Spinal cord (tissue), 10 donors: Measurements from ENCODE around the gene CLEC9A. TPM values are rescaled to one million over a fixed set of nuclear protein-coding genes. Genes with fewer than 3 reads are reported as not detected.
"Not testable (repeated sequence)": the region's sequence is repeated elsewhere in the genome, so short reads cannot be mapped to it uniquely, and the experiment has no call there.

ENCODE experiments used
- DNase-seq, 6 donors: peaks; one replicate each; pipeline versions ENCODE4 v3.0.0 to v3.0.0-alpha.2; 2013 to 2015; ENCODE audit warnings: low spot score in 6 of 6, low read depth in 4 of 6
- H3K27ac ChIP-seq: one replicate; pipeline ENCODE4 v1.5.1; 2013; ENCODE audit warnings: low read depth, low read length, control low read depth
- H3K27me3 ChIP-seq: one replicate; pipeline ENCODE4 v1.6.1; 2013; ENCODE audit warnings: low read length; ENCODE audit not compliant: control insufficient read depth, insufficient read depth
- H3K36me3 ChIP-seq: one replicate; pipeline ENCODE4 v1.6.1; 2013; ENCODE audit warnings: low read length; ENCODE audit not compliant: control insufficient read depth, insufficient read depth
- H3K4me1 ChIP-seq: one replicate; pipeline ENCODE4 v1.6.1; 2013; ENCODE audit warnings: low read length; ENCODE audit not compliant: control insufficient read depth, insufficient read depth
- H3K4me3 ChIP-seq: one replicate; pipeline ENCODE4 v1.5.1; 2013; ENCODE audit warnings: low read depth, low read length, control low read depth
- H3K9me3 ChIP-seq: one replicate; pipeline ENCODE4 v1.6.1; 2013; ENCODE audit warnings: low read length; ENCODE audit not compliant: control insufficient read depth, insufficient read depth
- WGBS: methylation state at CpG from one replicate; pipeline ENCODE4 v1.1.5; 2013; ENCODE audit warnings: missing lambda C conversion rate; ENCODE audit not compliant: insufficient coverage; 5-methylcytosine and 5-hydroxymethylcytosine counted together
- polyA plus RNA-seq, 2 donors: library from polyadenylated mRNA; unstranded; fragments of 120-200 nt; gene quantifications; one replicate each; pipeline ENCODE4 v1.2.1, GENCODE V29; 2013; ENCODE audit not compliant: insufficient read length in 2 of 2
- total RNA-seq, 2 donors: library from RNA; depleted of rRNA in 1 of 2; stranded (reverse); fragments of 120-200 nt in 1 of 2; fragments of >200 nt in 1 of 2; gene quantifications; one replicate each; pipeline versions ENCODE4 v1.2.3 to v1.2.4, GENCODE V29; 2013 to 2014
- donor health status: healthy.

CLEC9A gene
- total and polyA plus RNA-seq, 4 donors: 0.28 to 0.59 (median 0.30) TPM; not detected in 1

DNA sequence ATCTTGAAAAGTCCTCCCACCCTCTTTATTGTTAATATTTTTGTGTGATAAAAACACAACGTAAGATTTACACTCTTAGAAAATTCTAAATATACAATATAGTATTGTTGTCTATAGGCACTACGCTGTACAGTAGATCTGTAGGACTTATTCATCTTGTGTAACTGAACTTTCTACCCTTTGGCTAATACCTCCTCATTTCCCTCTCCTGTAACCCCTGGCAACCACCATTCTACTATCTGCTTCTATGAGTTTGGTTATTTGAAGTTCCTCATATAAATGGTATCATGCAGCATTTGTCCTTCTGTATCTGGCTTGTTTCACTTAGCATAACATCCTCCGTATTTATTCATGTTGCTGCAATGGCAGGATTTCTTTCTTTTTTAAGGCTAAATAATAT lies 5.2 kb upstream of the CLEC9A start:
- Histone ChIP-seq H3K27ac (no peak overlapping the region), H3K27me3 (no peaks in the 10 kb centered on the region), H3K4me3 (no peak overlapping the region), H3K9me3 (no peaks in the 10 kb centered on the region), H3K36me3 (no peaks in the 10 kb centered on the region), H3K4me1 (no peaks in the 10 kb centered on the region)
- WGBS: no CpG with 5 or more reads among the region's 3 CpGs
- DNase-seq: no peak

DNA sequence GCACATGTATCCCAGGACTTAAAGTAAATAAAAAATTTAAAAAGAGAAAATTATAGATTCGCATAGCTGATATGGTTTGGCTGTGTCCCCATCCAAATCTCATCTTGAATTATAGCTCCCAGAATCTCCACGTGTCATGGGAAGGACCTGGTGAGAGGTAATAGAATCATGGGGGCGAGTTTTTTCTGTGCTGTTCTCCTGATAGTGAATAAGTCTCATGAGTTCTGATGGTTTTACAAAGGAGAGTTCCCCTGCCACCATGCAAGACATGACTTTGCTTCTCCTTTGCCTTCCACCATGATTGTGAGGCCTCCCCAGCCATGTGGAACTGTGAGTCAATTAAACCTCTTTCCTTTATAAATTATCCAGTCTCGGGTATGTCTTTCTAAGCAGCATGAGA lies 3.8 kb upstream of the CLEC9A start:
- not testable (repeated sequence) for H3K4me1 ChIP-seq, H3K4me3 ChIP-seq, DNase-seq, H3K9me3 ChIP-seq, H3K36me3 ChIP-seq, H3K27ac ChIP-seq, H3K27me3 ChIP-seq
- no CpG with 5 or more reads among the region's 4 CpGs for WGBS

DNA sequence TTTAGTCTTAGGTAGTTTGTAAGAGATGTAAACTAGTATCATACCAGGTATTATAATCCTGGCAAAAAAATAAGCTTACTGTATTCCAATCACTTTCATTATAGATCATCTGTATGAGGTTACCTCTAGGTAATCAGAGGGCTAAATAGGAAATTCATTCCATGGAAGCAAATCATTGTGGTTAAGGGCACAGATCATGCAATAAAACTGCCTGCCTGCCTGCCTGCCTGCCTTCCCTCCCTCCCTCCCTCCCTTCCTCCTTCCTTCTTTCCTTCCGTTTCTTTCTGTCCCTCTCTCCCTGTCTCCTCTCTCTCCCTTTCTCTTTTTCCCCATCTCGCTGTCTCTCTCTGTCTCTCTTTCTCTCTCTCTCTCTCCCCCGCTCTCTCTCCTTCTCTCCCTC lies 3.2 kb upstream of the CLEC9A start:
- H3K4me3 ChIP-seq: no peak overlapping the region
- 97% methylated on average over 3 of the region's 3 CpGs for WGBS
- no peaks in the 10 kb centered on the region for H3K9me3 ChIP-seq
- H3K36me3 ChIP-seq: no peaks in the 10 kb centered on the region
- no peaks in the 10 kb centered on the region for H3K4me1 ChIP-seq
- H3K27ac ChIP-seq: no peak overlapping the region
- no peaks in the 10 kb centered on the region for H3K27me3 ChIP-seq
- DNase-seq: no peak

GRCh38 chr12:10027721-10028120 lies 2.8 kb upstream of the CLEC9A start:
- 61% methylated on average over 2 of the region's 4 CpGs for WGBS

GRCh38 chr12:10031321-10031720 lies 839 bp downstream of the CLEC9A start:
- H3K27me3 ChIP-seq: no peaks in the 10 kb centered on the region
- H3K4me3 ChIP-seq: no peak overlapping the region
- 85% methylated on average over 3 of the region's 4 CpGs for WGBS
- no peaks in the 10 kb centered on the region for H3K36me3 ChIP-seq
- no peak for DNase-seq
- no peaks in the 10 kb centered on the region for H3K4me1 ChIP-seq
- no peak overlapping the region for H3K27ac ChIP-seq
- H3K9me3 ChIP-seq: no peaks in the 10 kb centered on the region

More at GRCh38 chr12:10027721-10028120, 2.8 kb upstream of the CLEC9A start:
- Histone ChIP-seq H3K9me3 (no peaks in the 10 kb centered on the region), H3K36me3 (no peaks in the 10 kb centered on the region), H3K27ac (no peak overlapping the region), H3K4me1 (no peaks in the 10 kb centered on the region), H3K4me3 (no peak overlapping the region), H3K27me3 (no peaks in the 10 kb centered on the region)
- no peak for DNase-seq

- H3K4me1 ChIP-seq: no peaks in the 10 kb centered on the region
- no peak overlapping the region for H3K27ac ChIP-seq
- H3K4me3 ChIP-seq: no peak overlapping the region
- H3K27me3 ChIP-seq: no peaks in the 10 kb centered on the region
- no peaks in the 10 kb centered on the region for H3K9me3 ChIP-seq
- WGBS: no CpG with 5 or more reads among the region's 5 CpGs
- peak in 1 of 6 donors; percentile 5 for DNase-seq
- no peaks in the 10 kb centered on the region for H3K36me3 ChIP-seq
These were observed 1.3 kb downstream of the CLEC9A start for GRCh38 chr12:10031771-10032175.

GRCh38 chr12:10033783-10034545 lies 3.5 kb downstream of the CLEC9A start:
- DNase-seq: peak in 3 of 6 donors; percentile 17 to 28 (median 25)
- WGBS: no CpG with 5 or more reads among the region's 1 CpG
- no peaks in the 10 kb centered on the region for H3K36me3 ChIP-seq
- no peaks in the 10 kb centered on the region for H3K27me3 ChIP-seq
- H3K4me3 ChIP-seq: no peak overlapping the region
- H3K4me1 ChIP-seq: no peaks in the 10 kb centered on the region
- no peaks in the 10 kb centered on the region for H3K9me3 ChIP-seq
- no peak overlapping the region for H3K27ac ChIP-seq

DNA sequence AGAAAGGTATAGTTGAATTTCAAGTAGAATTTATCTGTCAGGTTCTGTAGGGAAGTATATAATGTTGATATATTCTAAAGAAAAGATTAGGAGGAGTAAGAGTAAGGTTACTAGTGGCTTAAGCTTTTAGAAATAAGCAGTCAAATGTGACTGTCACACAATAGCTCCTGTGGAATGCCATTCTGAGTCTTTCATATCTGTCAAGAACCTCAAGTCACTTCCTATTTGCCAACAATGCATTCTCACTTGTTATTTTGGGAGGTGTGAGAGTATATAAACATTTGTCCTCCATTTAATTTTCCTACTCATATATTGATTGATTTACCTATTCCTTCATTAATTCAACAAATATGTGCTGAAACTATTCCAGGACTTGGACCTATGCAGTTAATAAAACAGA lies 11.7 kb downstream of the CLEC9A start:
- Histone ChIP-seq H3K4me1 (no peaks in the 10 kb centered on the region), H3K4me3 (no peak overlapping the region), H3K27ac (no peak overlapping the region), H3K27me3 (no peaks in the 10 kb centered on the region), H3K36me3 (no peaks in the 10 kb centered on the region), H3K9me3 (no peaks in the 10 kb centered on the region)
- DNase-seq: no peak

DNA sequence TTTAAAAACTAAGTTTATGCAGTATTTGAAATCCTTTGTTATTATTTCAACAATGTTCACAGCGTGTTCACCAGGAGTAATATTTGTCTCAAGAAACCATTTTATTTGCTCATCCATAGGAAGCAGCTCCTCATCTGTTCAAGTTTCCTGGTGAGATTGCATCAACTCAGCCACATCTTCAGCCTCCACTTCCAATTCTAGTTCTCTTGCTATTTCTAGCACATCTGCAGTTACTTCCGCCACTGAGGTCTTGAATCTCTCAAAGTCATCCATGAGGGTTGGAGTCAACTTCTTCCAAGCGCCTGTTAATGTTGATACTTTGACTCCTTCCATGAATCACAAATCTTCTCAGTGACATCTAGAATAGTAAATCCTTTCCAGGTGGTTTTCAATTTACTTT lies 18.0 kb downstream of the CLEC9A start:
- Histone ChIP-seq H3K36me3 (no peaks in the 10 kb centered on the region), H3K9me3 (no peaks in the 10 kb centered on the region), H3K27me3 (no peaks in the 10 kb centered on the region), H3K4me1 (no peaks in the 10 kb centered on the region), H3K4me3 (no peak overlapping the region), H3K27ac (no peak overlapping the region)
- DNase-seq: no peak
- 92% methylated on average over 2 of the region's 3 CpGs for WGBS

- Histone ChIP-seq H3K4me3 (no peak overlapping the region), H3K9me3 (no peaks in the 10 kb centered on the region), H3K27me3 (no peaks in the 10 kb centered on the region), H3K36me3 (no peaks in the 10 kb centered on the region), H3K4me1 (no peaks in the 10 kb centered on the region), H3K27ac (no peak overlapping the region)
- no peak for DNase-seq
- 95% methylated on average over 4 of the region's 7 CpGs for WGBS
These were observed 21.9 kb downstream of the CLEC9A start for GRCh38 chr12:10052193-10052913.
